HG03103 (cell line): ENCODE results near the gene SYT8.
"Not testable (repeated sequence)": the region's sequence is repeated elsewhere in the genome, so short reads cannot be mapped to it uniquely, and the experiment has no call there.

Source experiments
- ATAC-seq: cut with Tn5 transposase; IDR thresholded peaks from one replicate; pipeline ENCODE4 v1.9.1; 2021; ENCODE audit warnings: low read depth; ENCODE audit not compliant: unreplicated experiment

The SYT8 gene, protein sequence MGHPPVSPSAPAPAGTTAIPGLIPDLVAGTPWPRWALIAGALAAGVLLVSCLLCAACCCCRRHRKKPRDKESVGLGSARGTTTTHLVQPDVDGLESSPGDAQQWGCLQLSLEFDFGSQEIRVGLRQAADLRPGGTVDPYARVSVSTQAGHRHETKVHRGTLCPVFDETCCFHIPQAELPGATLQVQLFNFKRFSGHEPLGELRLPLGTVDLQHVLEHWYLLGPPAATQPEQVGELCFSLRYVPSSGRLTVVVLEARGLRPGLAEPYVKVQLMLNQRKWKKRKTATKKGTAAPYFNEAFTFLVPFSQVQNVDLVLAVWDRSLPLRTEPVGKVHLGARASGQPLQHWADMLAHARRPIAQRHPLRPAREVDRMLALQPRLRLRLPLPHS

DNA sequence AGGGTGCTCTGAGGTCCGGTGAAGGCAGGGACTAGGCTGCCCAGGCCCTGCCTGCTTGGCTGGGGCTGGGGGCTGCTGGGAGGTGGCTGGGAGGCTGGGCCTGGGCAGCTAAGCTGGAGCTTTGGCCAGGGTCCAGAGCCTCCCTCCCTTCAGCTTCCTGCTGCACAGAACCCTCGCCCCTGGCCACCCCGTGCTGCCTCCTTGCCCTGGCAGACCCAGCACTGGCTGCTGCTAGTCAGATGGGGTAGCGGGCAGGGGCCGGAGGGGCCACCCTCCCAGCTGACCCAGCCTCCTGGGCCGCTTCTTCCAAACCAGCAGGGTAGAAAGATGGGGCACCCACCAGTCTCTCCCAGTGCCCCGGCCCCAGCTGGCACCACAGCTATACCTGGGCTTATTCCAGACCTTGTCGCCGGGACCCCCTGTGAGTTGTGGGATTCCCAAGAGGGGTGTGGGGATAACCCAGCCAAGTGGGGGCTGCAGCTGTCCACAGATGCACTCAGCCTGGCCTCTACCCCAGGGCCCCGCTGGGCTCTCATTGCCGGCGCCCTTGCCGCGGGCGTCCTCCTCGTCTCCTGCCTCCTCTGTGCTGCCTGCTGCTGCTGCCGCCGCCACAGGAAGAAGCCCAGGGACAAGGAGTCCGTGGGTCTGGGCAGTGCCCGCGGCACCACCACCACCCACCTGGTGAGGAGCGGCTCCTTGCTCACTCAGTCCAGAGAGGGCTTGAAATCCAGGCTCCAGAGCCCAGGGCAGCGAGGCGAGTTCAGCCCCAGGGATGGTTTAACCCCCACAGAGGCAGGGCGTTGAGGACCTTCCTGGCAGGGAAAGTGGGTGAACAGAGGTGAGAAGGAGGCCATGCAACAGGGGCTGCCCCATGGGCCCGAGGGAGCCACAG is at the start of gene SYT8:
Gene SYT8, plus strand, starts transcription at position 212 of the 892 bp plus-strand sequence. Its CDS starts 116 bp downstream, at position 328.
- ATAC-seq = no peak

DNA sequence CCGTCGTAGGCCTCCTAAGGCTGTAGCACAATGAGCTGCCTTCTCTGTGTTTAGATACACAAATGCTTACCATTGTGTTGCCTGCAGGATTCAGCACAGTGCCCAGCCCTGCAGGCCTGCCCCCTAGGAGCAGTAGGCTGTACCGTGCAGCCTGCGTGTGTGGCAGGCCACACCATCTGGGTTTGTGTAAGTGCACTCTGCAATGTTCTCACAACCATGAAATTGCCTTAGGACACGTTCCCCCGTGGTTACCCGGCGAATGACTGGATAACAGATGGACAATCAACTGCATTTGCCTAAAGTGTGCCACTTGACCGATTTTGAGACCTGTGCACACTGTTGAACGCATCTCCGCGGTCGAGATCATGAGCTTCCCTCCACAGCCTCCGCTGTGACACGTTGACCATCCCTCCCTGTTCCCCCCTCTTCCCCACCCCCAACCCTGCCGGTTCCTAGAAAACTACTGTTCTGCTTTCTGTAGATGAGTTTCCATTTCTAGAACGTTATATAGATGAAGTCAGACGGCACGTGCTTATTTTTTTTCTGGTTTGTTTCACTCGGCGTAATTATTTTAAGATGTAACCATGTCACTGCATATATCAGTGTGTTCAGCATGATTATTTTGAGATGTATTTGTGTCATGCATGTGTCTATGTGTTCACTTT is 48.9 kb upstream of the SYT8 start:
- ATAC-seq = no peak

DNA sequence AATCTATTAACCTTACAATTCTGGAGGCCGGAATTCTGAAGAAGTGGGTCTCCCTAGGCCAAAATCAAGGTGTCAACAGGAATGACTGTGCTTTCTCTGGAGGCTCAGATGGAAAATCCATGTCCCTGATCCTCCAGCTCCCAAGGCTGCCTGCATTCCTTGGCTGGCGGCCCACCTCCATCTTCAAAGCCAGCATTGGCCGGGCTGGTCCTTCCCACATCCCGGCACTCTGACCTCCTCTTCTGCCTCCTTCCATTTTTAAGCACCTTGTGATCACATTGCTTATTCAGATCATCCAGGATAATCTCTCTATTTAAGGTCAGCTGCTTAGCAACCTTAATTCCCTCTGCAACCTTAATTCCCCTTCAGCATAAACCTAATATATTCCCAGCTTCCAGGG is 48.3 kb upstream of the SYT8 start:
- no peak for ATAC-seq

DNA sequence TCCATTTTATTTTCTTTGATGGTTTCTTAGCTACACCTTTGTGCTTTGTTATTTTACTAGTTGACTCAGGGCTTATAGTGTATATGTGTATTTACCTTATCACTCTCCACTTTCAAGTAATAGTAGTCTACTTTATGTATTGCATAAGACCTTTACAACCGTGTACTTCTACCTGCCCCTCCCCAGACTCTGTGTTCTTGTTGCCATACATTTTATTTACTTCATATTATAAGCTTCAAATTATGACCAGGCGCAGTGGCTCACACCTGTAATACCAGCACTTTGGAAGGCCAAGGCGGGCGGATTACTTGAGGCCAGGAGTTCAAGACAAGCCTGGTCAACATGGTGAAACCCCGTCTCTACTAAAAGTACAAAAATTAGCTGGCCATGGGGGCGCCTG is 42.9 kb upstream of the SYT8 start:
- ATAC-seq = no peak

DNA sequence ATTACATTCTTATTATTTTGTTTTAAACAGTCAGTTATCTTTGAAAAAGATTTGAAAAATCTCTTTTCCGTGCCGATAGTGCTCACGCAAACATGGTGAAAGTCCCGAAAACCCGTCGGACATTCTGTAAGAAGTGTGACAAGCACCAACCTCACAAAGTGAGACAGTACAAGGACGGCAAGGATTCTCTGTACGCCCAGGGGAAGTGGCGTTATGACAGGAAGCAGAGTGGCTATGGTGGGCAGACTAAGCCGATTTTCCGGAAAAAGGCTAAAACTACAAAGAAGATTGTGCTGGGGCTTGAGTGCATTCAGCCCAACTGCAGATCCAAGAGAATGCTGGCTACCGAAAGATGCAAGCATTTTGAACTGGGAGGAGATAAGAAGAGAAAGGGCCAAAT is 42.3 kb upstream of the SYT8 start:
- no peak for ATAC-seq

DNA sequence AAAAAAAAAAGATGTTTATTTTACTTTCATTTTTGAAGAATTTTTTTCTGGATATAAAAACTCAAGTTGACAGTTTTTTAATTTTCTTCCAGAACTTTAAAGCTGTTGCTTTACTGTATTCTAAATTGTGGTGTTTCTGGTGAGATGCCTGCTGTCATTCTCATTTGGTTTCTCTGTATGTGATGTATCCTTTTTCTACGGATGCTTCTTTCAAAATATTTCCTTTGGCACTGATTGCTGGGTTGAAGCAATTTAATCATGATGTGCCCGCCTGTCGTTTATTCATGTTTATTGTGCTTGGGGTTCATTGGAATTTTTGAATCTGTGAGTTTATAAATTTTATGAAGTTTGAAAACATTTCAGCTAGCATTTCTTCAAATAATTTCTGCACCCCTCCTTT is 41.7 kb upstream of the SYT8 start:
- ATAC-seq = no peak

DNA sequence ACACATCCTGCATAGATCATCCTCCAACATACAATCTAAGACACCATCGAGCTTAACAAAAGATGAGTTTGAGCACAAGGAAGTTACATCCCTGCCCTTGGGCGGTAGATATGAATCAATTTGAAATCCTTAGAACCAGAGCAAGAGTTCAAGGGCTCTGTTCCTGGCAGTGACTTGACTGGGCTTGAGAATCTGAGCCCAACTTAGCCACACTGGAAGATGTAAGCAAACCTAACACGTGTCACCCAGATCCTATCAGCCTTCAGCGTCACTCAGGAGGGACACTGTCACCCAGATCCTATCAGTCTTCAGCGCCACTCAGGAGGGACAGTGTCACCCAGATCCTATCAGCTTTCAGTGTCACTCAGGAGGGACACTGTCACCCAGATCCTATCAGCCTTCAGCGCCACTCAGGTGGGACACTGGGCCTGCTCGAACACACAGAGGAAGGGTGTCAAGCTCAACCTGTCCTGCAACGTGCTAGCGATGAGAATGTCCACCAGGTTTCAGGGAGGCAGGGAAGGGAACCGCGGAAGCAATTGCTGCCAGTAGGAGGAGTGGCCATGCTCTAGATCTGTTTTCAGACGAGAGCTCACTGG is 38.3 kb upstream of the SYT8 start:
- ATAC-seq = no peak

DNA sequence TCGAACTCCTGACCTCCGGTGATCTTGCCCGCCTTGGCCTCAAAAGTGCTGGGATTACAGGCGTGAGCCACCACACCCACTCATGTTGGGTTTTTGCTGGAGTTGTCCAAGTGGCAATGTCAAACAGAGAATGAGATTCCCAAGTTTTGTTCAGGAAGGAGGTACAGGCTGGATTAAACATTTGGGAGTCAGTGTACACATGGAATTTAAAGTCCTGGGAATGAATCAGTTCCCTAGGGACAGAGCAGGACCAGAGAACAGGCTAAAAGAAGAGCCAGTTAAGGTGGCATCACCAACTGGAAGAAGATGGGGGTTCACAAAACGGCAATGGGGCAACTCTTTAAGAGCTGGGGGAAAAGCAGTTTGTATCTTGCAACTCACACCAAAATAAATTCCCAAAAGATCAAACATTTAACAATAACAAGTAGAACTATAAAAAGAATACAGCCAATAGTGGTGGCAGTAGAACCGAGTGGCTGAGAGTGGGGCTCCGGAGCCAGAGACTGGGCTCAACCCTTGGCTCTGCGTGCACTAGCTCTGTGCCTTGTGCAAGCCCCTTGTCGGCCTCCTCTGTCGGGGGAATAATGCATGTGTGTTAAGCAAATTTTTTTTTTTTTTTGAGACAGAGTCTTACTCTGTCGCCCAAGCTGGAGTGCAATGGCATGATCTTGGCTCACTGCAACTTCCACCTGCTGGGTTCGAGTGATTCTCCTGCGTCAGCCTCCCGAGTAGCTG is 37.2 kb upstream of the SYT8 start:
- no peak for ATAC-seq

DNA sequence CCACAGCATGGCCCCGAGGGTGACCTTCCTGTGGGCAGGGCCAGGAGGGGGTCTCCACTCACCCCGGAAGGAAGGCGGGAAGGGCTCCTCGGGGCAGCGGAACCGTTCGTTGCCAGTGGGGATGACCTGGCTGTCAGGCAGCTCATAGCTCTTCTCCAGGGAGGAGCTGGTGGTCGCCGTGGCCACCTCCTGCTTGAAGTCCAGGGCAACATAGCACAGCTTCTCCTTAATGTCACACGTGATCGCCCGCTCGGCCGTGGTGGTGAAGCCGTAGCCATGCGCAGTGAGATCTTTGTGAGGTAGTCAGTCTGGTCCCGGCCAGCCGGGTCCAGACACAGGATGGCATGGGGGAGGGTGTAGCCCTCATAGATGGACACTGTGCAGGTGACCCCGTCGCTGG is 31.5 kb upstream of the SYT8 start:
- ATAC-seq = no peak

DNA sequence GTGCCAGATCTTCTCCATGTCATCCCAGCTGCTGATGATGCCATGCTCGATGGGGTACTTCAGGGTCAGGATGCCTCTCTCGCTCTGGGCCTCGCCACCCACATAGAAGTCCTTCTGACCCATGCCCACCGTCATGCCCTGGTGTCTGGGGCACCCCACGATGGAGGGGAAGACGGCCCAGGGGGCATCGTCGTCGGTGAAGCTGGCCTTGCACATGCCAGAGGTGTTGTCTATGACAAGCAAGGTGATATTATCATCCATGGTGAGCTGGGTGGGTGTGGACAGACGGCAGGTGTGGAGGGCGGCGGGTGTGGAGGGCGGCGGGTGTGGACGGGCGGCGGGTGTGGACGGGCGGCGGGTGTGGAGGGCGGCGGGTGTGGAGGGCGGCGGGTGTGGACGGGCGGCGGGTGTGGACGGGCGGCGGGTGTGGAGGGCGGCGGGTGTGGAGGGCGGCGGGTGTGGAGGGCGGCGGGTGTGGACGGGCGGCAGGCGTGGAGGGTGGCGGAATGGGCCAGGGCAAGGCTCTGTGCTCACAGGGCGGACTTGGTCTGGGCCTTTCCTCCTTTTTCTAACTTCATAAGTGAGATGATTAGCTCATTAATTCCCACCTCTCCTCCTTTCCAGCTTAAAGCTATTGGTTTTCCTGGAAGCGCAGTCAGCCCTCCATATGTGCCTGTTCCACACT is 30.8 kb upstream of the SYT8 start:
- not testable (repeated sequence) for ATAC-seq

DNA sequence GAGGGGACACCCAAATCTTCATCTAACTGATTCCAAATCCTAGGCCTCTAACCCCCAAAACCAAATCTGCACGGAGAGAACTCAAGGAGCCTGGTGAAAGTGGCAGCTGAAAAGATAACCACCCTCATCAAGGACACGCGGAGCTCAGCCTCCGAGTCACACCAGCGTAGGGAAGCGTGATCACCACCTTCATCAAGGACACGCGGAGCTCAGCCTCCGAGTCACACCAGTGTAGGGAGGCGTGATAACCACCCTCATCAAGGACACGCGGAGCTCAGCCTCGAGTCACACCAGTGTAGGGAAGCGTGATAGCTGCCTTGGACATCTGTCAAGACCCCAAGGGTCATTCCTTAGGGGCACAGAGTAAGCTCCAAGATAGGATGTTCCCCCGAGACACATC is 29.3 kb upstream of the SYT8 start:
- ATAC-seq = no peak

DNA sequence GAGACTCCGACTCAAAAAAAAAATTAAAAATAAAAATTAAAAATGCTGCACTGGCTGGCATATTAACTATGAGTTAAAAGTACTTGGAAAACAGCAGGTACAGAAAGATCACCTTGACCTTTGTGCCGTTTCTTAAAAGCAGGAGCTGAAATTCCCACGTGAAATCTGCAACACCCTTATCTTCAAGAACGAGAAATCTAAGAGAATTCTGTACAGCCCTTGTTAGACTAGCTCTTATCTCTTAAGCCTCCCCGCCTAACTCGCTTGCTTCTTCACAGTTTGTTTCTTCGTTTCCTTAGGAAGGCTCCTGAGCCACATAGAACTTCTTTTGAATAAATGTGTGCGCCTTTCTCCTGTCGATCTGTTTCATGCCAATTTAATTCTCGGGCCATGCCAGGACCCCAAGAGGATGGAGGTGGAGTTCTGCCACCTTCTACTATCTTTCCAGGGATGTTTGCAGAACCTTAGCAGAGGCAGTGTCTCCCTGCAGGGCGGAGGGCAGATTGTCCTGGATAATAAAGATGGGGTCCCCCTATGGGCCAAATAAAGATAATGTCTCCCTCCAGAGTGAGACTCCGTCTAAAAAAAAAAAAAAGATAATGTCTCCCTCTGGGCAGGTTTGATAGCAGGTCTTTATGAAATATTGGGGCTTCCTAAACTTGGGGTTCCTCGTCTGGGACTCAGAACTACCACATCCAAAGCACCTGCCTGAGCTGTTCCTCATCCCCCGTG is 27.4 kb upstream of the SYT8 start:
- no peak for ATAC-seq

DNA sequence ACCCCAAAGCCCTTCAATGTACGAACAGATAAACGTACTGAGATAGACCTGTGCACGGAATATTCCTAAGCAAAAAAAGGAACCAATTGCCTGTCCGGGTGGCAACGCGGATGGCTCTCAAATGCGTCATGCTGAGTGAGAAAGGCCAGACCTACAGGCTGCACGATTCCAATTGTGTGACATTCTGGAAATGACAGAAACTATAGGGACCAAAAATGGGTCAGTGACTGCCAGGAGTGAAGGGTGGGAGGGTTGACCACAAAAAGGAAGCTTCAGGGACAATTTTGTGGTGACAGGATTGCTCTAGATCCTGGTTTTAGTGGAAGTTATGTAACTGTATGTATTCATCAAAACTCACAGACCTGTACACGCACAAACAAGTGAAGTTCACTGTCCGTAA is 24.0 kb upstream of the SYT8 start:
- ATAC-seq = no peak

DNA sequence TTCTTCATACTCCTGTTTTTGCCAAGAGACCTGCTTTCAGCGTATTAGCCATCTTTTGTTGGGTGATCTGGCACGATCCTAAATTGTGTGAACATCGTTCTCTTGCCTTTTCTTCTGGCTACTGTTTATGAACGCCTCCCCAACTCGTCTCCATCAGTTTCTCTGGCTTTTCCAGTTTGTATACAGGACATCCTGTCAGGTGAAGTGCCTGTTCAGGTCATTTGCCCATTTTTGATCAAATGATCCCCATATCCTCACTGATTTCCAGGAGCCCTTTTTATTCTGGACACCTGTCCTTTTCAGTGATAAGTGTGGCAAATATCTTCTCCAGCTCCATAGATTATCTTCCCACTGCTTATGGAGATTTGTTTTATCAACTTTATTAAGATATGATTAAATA is 22.5 kb upstream of the SYT8 start:
- ATAC-seq = no peak

DNA sequence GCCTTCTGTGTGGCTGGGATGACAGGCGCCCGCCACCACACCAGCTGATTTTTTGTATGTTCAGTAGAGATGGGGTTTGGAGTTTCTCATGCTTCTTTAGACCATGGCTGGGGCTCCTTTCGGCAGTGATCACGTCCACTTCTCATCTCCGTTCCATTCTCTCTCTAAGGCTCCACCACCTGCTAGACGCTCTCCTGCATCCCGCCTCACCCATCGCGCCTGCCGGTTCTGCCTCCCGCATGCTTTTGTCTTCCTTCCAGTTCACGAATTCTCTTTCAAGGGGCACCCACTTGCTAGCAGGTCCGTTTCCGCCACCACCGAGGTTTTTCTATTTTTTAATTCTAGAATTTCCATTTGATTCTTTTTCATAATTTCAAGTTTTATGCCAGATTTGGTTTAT is 22.0 kb upstream of the SYT8 start:
- ATAC-seq = no peak

DNA sequence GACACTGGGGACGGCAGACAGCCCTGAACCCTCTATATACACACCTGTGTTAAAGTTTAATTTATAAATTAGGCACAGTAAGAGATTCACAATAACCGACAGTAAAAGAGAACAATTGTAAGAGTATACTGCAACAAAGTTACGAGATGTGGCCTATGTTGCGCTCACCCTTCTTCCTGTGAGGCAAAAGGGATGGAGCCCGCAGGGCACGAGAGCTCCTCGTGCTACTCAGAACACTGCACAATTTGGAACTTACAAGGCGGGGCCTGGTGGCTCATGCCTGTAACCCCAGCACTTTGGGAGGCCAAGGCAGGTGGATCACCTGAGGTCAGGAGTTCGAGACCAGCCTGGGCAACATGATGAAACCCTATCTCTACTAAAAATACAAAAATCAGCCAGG is 21.4 kb upstream of the SYT8 start:
- not testable (repeated sequence) for ATAC-seq

DNA sequence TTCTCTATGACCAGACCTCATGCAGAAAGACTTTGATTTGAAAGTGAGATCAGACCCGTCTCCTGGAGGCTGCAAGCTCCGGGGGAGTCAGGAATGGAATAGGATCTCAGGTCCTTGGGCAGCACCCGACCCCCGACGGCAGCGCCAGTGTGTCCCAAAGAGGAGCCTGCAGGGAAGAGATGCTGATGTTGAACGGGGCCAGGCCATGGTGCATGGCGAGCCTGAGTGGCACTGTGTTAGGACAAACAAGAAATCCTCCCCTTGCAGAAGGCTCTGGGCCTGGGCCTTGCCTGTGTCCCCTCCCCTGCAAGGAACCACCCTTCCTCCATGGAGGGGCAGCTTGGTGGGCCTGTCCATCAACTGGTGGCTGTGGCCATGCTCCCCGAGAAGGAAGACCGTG is 20.1 kb upstream of the SYT8 start:
- ATAC-seq = no peak

DNA sequence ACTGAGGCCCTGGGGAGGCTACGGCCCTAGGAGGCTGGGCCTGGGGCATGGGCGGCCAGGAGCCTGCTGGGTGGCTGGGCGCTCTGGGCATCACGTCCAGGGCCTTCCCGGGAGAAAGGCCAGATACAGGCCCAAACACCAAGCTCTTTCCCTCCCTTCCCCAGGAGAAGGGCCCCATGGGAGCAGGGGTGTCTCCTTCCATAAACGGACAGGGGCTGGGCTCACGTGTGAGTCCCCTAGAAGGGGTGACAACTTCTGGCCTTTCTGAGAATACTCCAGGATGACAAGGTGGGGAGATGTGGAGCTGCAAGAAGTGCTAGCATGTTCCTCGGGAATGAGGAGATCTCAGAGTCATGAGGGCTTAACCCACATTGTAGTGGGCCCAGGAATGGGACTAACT is 19.5 kb upstream of the SYT8 start:
- no peak for ATAC-seq

DNA sequence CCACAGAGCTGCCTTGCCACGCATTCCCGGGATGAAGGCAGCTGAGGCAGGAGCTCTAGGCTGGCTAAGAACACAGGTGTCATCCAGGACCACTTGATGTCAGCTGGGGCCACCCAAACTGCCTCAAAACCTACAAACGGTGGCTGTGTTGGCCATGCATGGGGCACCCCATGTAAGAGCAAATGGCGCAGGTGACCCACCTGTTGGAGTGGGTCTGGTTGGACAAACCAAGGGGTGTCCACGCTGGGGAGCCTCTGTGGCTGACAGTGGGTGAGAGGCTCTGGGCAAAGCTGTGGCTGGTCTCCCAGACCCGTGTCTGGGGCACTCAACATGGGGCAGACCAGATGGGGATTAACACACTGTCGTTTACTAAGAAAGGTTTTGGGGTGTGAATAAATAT is 19.0 kb upstream of the SYT8 start:
- no peak for ATAC-seq
